ENCODE results near the gene FBXL13.
"Not testable (repeated sequence)": the region's sequence is repeated elsewhere in the genome, so short reads cannot be mapped to it uniquely, and the experiment has no call there.

DNA sequence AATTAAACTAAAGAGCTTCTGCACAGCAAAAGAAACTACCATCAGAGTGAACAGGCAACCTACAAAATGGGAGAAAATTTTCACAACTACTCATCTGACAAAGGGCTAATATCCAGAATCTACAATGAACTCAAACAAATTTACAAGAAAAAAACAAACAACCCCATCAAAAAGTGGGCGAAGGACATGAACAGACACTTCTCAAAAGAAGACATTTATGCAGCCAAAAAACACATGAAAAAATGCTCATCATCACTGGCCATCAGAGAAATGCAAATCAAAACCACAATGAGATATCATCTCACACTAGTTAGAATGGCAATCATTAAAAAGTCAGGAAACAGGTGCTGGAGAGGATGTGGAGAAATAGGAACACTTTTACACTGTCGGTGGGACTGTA lies 112.6 kb downstream of the FBXL13 start:
- TF ChIP-seq CTCF, POLR2A (IDR thresholded peaks at IDR 0.05): not testable (repeated sequence)
